K562 (cell line): Measurements from ENCODE around the gene DPH7. TPM values are rescaled to one million over a fixed set of nuclear protein-coding genes. Genes with fewer than 3 reads are reported as not detected.

ENCODE experiments used
- ATAC-seq: fragments of 200-7000 bp; cut with Tn5 transposase; 3 replicates; pipeline ENCODE4 v1.9.1; 2020; ENCODE audit warnings: moderate library complexity
- BruUV-seq: library from RNA; stranded (reverse); fragments of 400-500 nt; replicated peaks from 2 replicates; lab custom pipeline; 2021; lab: Mats Ljungman, UMichigan
- CTCF ChIA-PET: fragments of 300-600 bp; formaldehyde crosslinking; extraction: SDS; loops from one replicate; lab custom pipeline; 2021; ENCODE audit warnings: low intra/inter-chr PET ratio; lab: Yijun Ruan, JAX
- POLR2A ChIA-PET: fragments of 300-600, 350-650 bp; sonication (Branson Sonifier 250); formaldehyde crosslinking; extraction: SDS; loops from one replicate; lab custom pipeline; 2021; ENCODE audit warnings: antibody characterized with exemption, inconsistent platforms; lab: Yijun Ruan, JAX
- DNase-seq, 4 experiments: peaks; one replicate each; pipeline versions ENCODE4 v3.0.0 to v3.0.0-alpha.2; 2011 to 2018; ENCODE audit warnings: low spot score in 3 of 4, mixed read lengths in 3 of 4; ENCODE audit errors: extremely low read depth in 1 of 4
- FAIRE-seq: peaks from 2 replicates; lab custom pipeline; 2011; peaks lifted over from hg19 to GRCh38; lab: Jason Lieb, UNC
- H2AFZ ChIP-seq: 2 replicates; pipeline ENCODE4 v1.6.0; 2011; ENCODE audit warnings: low read depth, low read length, control low read depth, inconsistent platforms
- H3K27ac ChIP-seq: fragments of 200-600 bp; 3 replicates; pipeline ENCODE4 v1.8.0; 2011; ENCODE audit warnings: low read depth, mild to moderate bottlenecking, control low read depth, inconsistent platforms, low read length, moderate library complexity, mixed read lengths; ENCODE audit errors: extremely low read depth
- H3K27me3 ChIP-seq, 2 experiments: fragments of 300-600 bp in 1 of 2; 2 replicates in 1 of 2; 3 replicates in 1 of 2; pipeline versions ENCODE4 v1.6.0 to v1.8.0; 2011; ENCODE audit warnings: inconsistent platforms in 2 of 2, low read length in 2 of 2, mild to moderate bottlenecking in 1 of 2, mixed read lengths in 1 of 2, moderate library complexity in 1 of 2; ENCODE audit not compliant: control insufficient read depth in 2 of 2, insufficient read depth in 2 of 2
- H3K36me3 ChIP-seq: fragments of 300-600 bp; 3 replicates; pipeline ENCODE4 v1.8.0; 2011; ENCODE audit warnings: mild to moderate bottlenecking, low read length, inconsistent platforms; ENCODE audit not compliant: control insufficient read depth, insufficient read depth
- H3K4me1 ChIP-seq, 2 experiments: fragments of 200-600 bp in 1 of 2; replicated peaks in 1 of 2; 2 replicates in 1 of 2; 3 replicates in 1 of 2; pipeline versions ENCODE4 v1.5.1 to v1.8.0; 2011; ENCODE audit warnings: inconsistent platforms in 2 of 2, low read length in 2 of 2, mild to moderate bottlenecking in 1 of 2, mixed read lengths in 1 of 2, moderate library complexity in 1 of 2; ENCODE audit not compliant: control insufficient read depth in 2 of 2, insufficient read depth in 2 of 2
- H3K4me2 ChIP-seq: 2 replicates; pipeline ENCODE4 v1.6.1; 2011; ENCODE audit warnings: low read length, control low read depth, inconsistent platforms, mixed read lengths; ENCODE audit not compliant: insufficient read depth
- H3K4me3 ChIP-seq: fragments of 200-600 bp; sonication (generic), shearing (Covaris generic); 2 replicates; pipeline ENCODE4 v1.5.1; 2016; ENCODE audit warnings: control low read depth, inconsistent platforms
- H3K79me2 ChIP-seq: fragments of 200-600 bp; 3 replicates; pipeline ENCODE4 v1.8.0; 2011; ENCODE audit warnings: low read length, inconsistent platforms; ENCODE audit not compliant: control insufficient read depth, insufficient read depth
- H3K9ac ChIP-seq, 2 experiments: 2 replicates each; pipeline versions ENCODE4 v1.6.0 to v1.6.1; 2011; ENCODE audit warnings: low read depth in 2 of 2, low read length in 2 of 2, control low read depth in 1 of 2, inconsistent platforms in 1 of 2, mild to moderate bottlenecking in 1 of 2, mixed read lengths in 1 of 2; ENCODE audit not compliant: insufficient read depth in 1 of 2
- H3K9me1 ChIP-seq: one replicate; pipeline ENCODE4 v1.6.0; 2011; ENCODE audit warnings: inconsistent platforms, mild to moderate bottlenecking, low read length, moderate library complexity; ENCODE audit not compliant: control insufficient read depth, insufficient read depth
- H3K9me3 ChIP-seq: replicated peaks from 2 replicates; pipeline ENCODE4 v1.5.1; 2011; ENCODE audit warnings: low read depth, low read length, inconsistent platforms; ENCODE audit not compliant: control insufficient read depth, insufficient read depth
- H4K20me1 ChIP-seq: replicated peaks from 2 replicates; pipeline ENCODE4 v1.6.1; 2011; ENCODE audit warnings: low read length, inconsistent platforms, mixed read lengths; ENCODE audit not compliant: control insufficient read depth, insufficient read depth
- CREBBP ChIP-seq: IDR thresholded peaks from one replicate; pipeline ENCODE4 v1.6.1; 2012; ENCODE audit warnings: low read depth, mild to moderate bottlenecking, control low read depth, inconsistent platforms, low read length
- EGR1 ChIP-seq: fragments of 450-650 bp; conservative IDR thresholded peaks from 2 replicates; pipeline ENCODE4 v1.6.1; 2017; ENCODE audit warnings: mild to moderate bottlenecking
- FOXJ3 ChIP-seq: sonication (generic); formaldehyde crosslinking; IDR thresholded peaks from 2 replicates; pipeline ENCODE4 v1.4.0; 2020; ENCODE audit warnings: mild to moderate bottlenecking, missing genetic modification reagents
- NRF1 ChIP-seq, 2 experiments: fragments of 450-650 bp; IDR thresholded peaks in 1 of 2; conservative IDR thresholded peaks in 1 of 2; 2 replicates each; pipeline ENCODE4 v1.6.1; 2014; ENCODE audit warnings: mild to moderate bottlenecking in 2 of 2
- ZNF668 ChIP-seq: fragments of 250-450 bp; sonication (Bioruptor Pico); IDR thresholded peaks from 2 replicates; pipeline ENCODE4 v1.8.0; 2022; ENCODE audit warnings: mild to moderate bottlenecking, inconsistent platforms
- WGBS: fragments of 100-300 bp; shearing (Covaris generic); methylation state at CpG from one replicate; pipeline ENCODE4 v1.1.6; 2016; ENCODE audit warnings: low coverage, mixed read lengths; ENCODE audit not compliant: insufficient coverage; ENCODE audit errors: missing lambda C conversion rate; 5-methylcytosine and 5-hydroxymethylcytosine counted together
- in situ Hi-C: fragments of 300-500 bp; cut with MboI; formaldehyde crosslinking; loops from 4 replicates; pipeline ENCODE4 v1.15.0; 2018; ENCODE audit warnings: inconsistent platforms, mixed read lengths
- intact Hi-C: fragments of 100-400 bp; cut with micrococcal nuclease; formaldehyde crosslinking; loops from 2 replicates; pipeline ENCODE4 v1.14.2; 2022
- polyA plus RNA-seq, 8 experiments: library from polyadenylated mRNA; depleted of rRNA in 4 of 8; stranded (reverse) in 5 of 8; unstranded in 3 of 8; fragments of >200 nt; fragmentation: Nextera tagmentation in 2 of 8; fragmentation: Illumina TruSeq in 1 of 8; extraction: Ambion mirVana in 2 of 8; extraction: Trizol in 1 of 8; gene quantifications; 2 replicates each; pipeline versions ENCODE4 v1.2.1 to v1.2.3, GENCODE V29; 2011 to 2014; ENCODE audit warnings: inconsistent platforms in 1 of 8, missing spikeins in 1 of 8
- total RNA-seq, 7 experiments: library from RNA; depleted of rRNA in 6 of 7; stranded (reverse); fragments of >200 nt in 6 of 7; fragmentation: Illumina TruSeq in 2 of 7; extraction: Trizol in 2 of 7; gene quantifications; 2 replicates each; pipeline versions ENCODE4 v1.2.1 to v1.2.3, GENCODE V29; 2011 to 2021; ENCODE audit warnings: low replicate concordance in 1 of 7

The DPH7 gene
- total and polyA plus RNA-seq, 9 of the 15 experiments (the other 6 are each of a cell fraction or from before 2014, with no cell fraction given) = 13.9 to 68.6 (median 41.3) TPM

DNA sequence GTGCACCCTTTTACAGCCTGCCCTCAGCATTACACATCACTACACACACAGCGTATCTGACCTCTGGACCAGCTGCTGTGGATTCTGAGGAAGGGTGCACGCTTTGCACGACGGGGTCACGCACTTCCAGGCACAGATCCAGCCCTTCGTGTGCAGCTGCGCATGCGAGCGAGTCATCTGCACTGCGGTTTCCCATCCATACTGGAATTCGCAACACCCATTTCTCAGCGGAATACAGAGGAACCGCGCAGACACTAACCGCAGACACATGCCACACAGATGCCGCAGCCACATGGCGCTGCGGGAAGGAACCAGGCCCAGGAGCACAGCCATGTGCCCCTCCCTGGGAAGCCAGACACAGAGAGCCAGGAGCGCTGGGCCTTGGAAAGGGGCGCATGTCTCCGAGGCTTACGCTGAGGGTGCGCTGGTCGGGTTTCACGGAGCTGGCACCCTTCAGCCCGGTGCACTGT, 72.0 kb downstream of the DPH7 start:
- TF ChIP-seq ZNF668 (no peak), NRF1 (conservative IDR thresholded peaks at IDR 0.05 in 1 of 2, IDR thresholded peaks at IDR 0.05 in 1 of 2) (peak; percentile 58 to 65), FOXJ3 (CRISPR knock-in tag) (no peak)
- in situ Hi-C loops (no loop called here), intact Hi-C loops (no loop called here)
- no peaks in the 10 kb centered on the region for H3K36me3 ChIP-seq
- FAIRE-seq (no peak), DNase-seq (no peak), ATAC-seq (no peak)
- no peak overlapping the region for H3K4me3 ChIP-seq
- no peaks in the 10 kb centered on the region for H4K20me1 ChIP-seq
- H3K9me1 ChIP-seq = no peaks in the 10 kb centered on the region
- BruUV-seq = no TSS peak
- peaks cover 18 to 28% of the 10 kb centered on the region in 2 experiments; a peak in 4 of 5 replicates for H3K27me3 ChIP-seq
- peak overlapping the region in 1 of 2 experiments; percentile 55; a peak in 2 of 4 replicates for H3K9ac ChIP-seq
- ChIA-PET POLR2A (interaction anchor here (1.3 kb wide), 1 partner anchor 25 kb away, joined by 4 read pairs; no protein-coding TSS in a partner anchor), CTCF (no interaction called here)
- H3K27ac ChIP-seq = no peak overlapping the region
- no peak overlapping the region for H3K4me2 ChIP-seq
- 46% methylated on average over 23 of the region's 26 CpGs for WGBS
- H2AFZ ChIP-seq = no peak overlapping the region
- no peaks in the 10 kb centered on the region for H3K9me3 ChIP-seq
- H3K79me2 ChIP-seq = no peaks in the 10 kb centered on the region
- H3K4me1 ChIP-seq = peaks cover 6 to 26% of the 10 kb centered on the region in 2 experiments; a peak in 4 of 5 replicates

DNA sequence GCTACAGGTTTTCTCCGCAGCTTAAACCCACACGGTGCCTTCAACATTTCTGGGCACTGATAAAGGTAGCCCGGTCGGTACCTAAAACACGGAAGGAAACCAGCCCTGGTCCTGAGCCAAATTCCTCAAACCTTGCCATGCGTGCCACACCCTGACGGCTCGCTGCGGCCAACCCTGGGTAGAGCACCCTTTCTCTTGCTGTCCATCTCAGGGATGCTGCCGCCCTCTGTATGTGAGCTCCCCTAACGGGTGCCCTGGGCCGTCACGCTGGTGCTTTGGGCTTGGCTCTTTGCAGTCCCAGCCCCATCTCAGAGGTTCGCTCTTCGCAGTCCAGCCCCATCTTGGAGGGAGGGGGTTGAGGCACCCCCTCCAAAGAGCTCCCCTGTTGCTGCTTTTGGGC, 72.5 kb downstream of the DPH7 start:
- 41% methylated on average over 12 of the region's 15 CpGs for WGBS
- Histone ChIP-seq H3K4me1 (peaks cover 2 to 27% of the 10 kb centered on the region in 2 experiments; a peak in 4 of 5 replicates), H3K9me1 (no peaks in the 10 kb centered on the region), H3K4me3 (no peak overlapping the region), H3K9ac (peak overlapping the region in 1 of 2 experiments; percentile 2; a peak in 1 of 4 replicates), H3K36me3 (no peaks in the 10 kb centered on the region), H3K27me3 (peaks cover 18 to 30% of the 10 kb centered on the region in 2 experiments; a peak in 4 of 5 replicates), H2AFZ (no peak overlapping the region), H3K4me2 (no peak overlapping the region), H3K9me3 (no peaks in the 10 kb centered on the region), H3K79me2 (no peaks in the 10 kb centered on the region), H3K27ac (no peak overlapping the region), H4K20me1 (no peaks in the 10 kb centered on the region)
- no TSS peak for BruUV-seq
- intact Hi-C loops = no loop called here
- no peak for ATAC-seq
- FAIRE-seq = no peak
- no peak for DNase-seq
- POLR2A ChIA-PET = interaction anchor here (0.7 kb wide), 1 partner anchor 38 kb away, joined by 4 read pairs; no protein-coding TSS in a partner anchor
- CTCF ChIA-PET = no interaction called here
- in situ Hi-C loops = no loop called here
- TF ChIP-seq CREBBP (no peak), EGR1 (no peak)
